DOHH2 (cell line): ENCODE results near the gene FAT4.

Source experiments
- CTCF ChIP-seq: fragments of 200-600 bp; sonication (generic); IDR thresholded peaks from one replicate; pipeline ENCODE4 v1.5.1; 2014; ENCODE audit warnings: antibody characterized with exemption, mild to moderate bottlenecking, low read depth, low read length; ENCODE audit not compliant: poor library complexity, severe bottlenecking
- EZH2phosphoT487 ChIP-seq: fragments of 200-600 bp; sonication (generic); IDR thresholded peaks from 2 replicates; pipeline ENCODE4 v1.6.1; 2017; ENCODE audit warnings: borderline replicate concordance, mild to moderate bottlenecking, antibody characterized with exemption, low read length, moderate library complexity, mixed read lengths

GRCh38 chr4:125358453-125358852 is 43.7 kb downstream of the FAT4 start:
- TF ChIP-seq CTCF (no peak), EZH2phosphoT487 (no peak)
